Measurements from ENCODE around the gene MGAT4B.

DNA sequence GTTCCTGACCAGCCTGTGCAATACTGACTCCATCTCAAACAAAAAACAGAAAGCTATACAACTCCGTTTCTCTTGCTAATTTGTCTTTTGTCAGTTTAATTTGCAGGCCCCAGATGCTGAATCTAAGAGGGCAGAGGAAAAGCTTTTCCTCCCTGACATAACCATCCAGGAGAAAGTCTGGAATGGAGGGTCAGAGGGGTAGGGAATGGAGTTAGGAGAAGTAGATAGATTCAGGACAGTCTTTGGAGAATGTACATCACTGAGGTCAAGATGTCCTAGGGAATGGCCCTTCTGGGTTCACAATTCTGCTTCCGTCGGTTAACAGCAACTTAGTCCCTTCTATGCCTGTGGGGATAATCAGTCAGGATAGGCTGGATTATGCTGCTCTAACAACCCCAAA lies 7.4 kb upstream of the MGAT4B start:
- TF ChIP-seq, protein P1, sequence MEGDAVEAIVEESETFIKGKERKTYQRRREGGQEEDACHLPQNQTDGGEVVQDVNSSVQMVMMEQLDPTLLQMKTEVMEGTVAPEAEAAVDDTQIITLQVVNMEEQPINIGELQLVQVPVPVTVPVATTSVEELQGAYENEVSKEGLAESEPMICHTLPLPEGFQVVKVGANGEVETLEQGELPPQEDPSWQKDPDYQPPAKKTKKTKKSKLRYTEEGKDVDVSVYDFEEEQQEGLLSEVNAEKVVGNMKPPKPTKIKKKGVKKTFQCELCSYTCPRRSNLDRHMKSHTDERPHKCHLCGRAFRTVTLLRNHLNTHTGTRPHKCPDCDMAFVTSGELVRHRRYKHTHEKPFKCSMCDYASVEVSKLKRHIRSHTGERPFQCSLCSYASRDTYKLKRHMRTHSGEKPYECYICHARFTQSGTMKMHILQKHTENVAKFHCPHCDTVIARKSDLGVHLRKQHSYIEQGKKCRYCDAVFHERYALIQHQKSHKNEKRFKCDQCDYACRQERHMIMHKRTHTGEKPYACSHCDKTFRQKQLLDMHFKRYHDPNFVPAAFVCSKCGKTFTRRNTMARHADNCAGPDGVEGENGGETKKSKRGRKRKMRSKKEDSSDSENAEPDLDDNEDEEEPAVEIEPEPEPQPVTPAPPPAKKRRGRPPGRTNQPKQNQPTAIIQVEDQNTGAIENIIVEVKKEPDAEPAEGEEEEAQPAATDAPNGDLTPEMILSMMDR (IDR thresholded peaks at IDR 0.05): no peak
- TF ChIP-seq POLR2A (IDR thresholded peaks at IDR 0.05): no peak
- TF ChIP-seq EP300 (IDR thresholded peaks at IDR 0.05): no peak
